Fibroblast of skin of back (primary cell): ENCODE measurements around the gene BAIAP2L2.
"Not testable (repeated sequence)": the region's sequence is repeated elsewhere in the genome, so short reads cannot be mapped to it uniquely, and the experiment has no call there.

Experiments used
- DNase-seq: peaks from one replicate; pipeline ENCODE4 v3.0.0-alpha.2; 2013

Gene BAIAP2L2

DNA sequence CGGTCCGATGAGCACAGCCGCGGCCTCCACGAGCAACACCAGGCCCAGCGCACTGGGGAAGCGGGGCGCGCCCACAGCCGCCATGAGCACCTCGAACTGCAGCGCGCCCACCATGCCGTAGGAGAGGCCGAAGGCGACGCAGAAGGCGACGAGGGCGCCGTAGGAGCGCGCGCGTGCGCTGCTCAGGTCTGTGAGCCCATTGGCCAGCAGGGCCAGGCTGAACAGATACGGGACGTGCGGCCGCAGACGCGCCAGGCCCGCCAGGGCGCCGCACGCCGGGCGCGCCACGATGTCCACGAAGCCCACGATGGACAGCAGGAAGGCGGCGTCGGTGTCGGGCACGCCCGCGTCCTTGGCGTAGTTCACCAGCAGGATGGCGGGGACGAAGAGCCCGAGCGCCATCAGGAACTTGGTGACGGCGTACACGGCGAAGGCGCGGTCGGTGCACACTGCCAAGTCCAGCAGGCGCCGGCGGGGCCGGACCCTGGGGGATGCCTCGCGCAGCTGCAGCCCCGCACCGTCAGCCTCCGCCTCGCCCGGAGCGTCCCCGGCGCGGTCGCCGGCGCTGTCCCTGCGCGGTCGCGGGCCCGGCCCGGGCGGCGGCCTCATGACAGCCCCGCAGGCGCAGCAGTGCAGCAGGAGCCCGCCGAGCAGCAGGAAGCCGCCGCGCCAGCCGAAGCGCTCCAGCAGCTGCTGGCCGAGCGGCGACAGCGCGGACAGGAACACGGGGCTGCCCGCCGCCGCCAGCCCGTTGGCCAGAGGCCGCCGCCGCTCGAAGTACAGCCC is 29.4 kb downstream of the BAIAP2L2 start:
- DNase-seq, result peak; percentile 52

DNA sequence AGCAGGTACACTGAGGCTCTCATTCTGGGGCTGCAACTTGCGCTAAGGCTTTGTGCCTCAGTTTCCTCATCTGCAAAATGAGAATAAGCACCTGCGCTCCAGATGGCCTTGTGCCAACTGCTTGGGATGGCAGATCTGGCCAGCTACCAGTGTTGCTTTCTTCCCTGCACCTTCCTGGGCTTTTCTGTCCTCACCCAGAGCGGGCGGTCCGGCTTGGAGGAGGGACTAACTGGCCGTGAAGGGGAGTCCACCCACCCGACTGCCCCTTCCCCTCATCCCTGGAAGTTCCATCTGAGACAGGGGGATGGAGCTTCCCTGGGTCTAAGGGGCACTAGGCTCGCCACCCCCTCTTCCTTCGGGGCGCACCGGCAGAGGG is 30.0 kb downstream of the BAIAP2L2 start:
- no peak for DNase-seq

DNA sequence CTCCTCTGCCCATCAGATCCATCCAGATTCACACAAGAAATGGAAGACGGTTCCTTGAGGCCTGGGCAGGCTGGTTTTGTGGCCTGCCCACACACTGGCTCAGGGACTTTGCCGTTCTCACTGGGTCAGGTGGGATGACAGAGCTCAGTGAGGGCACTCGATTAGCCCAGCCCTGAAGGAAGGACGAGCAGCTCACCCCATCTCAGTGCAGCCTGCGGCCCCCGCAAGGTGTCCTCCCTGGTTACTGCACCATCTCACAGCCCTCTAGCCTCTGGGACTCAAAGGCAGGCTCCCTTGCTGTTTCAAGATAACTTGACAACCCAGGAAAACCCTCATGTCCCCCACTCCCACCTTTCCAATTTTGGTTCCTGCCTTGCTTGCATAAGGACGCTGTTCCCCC is 30.7 kb downstream of the BAIAP2L2 start:
- no peak for DNase-seq

DNA sequence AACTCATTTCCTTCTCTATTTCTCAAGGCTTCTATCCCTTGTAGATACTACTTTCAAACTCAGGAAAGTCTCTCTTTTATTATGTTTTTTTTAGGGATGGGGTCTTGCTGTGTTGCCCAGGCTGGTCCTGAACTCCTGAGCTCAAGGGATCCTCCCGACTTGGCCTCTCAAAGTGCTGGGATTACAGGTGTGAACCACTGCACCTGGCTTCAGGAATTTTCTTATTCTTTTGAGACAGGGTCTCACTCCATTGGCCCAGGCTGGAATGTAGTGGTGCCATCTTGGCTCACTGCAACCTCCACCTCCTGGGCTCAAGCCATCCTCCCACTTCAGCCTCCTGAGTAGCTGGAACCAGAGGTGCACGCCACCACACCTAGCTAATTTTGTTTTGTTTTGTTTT is 31.3 kb downstream of the BAIAP2L2 start:
- not testable (repeated sequence) for DNase-seq

DNA sequence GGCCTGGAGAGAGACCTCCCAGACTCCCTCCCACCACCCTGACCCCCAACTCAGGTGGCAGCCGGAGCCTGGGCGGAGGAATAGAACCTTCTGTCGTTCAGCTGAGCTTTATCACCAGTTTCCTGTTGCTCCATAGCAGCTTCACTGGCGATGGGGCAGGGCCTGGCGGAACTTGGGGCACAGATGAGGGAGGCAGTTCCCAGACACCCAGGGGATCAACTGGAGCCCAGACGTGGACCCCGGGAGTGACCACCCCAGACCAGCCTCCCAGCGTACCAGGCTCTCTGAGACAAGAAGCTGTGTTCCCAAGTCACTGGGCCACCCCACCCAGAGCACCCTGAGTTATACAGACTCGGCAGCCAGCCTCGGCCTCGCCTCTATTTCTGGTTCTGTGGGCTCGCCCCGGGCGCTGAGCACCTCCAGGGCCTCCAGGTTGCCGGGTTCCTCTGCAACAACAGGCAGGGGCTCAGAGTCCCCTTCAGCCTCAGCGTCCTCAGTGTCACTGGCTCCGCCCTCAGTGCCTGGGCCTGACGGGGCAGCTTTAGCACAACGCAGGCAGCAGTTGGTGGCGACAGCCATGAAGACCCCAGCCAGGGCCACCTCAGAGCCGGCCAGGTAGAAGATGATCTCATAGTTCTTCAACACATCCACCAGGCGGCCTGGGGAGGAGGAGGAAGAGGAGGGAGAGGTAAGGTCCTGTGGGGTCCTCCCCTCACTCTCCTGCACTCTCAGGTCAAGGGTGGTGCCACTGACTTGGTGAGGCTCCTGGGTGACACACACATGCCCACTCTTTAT is 32.2 kb downstream of the BAIAP2L2 start:
- no peak for DNase-seq

DNA sequence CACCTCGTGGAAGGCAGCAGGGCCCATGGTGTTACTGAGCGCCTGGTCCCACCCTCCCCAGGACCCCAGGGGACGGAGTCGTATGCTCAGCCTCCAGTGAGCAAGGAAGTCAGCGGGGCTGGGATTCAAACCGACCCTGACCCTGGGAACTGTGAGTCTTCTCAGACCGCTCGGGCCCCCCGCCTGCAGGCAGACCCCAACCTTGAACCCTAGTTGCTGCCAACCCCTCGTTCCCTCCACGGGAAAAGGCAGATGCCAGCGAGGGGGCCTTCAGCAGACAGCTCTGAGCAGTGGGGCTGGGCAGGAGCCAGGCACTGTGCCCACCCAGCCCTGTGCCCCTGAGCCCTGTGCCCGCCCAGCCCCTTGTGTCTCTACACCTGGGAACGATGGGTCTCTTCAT is 32.9 kb downstream of the BAIAP2L2 start:
- DNase-seq, result no peak

DNA sequence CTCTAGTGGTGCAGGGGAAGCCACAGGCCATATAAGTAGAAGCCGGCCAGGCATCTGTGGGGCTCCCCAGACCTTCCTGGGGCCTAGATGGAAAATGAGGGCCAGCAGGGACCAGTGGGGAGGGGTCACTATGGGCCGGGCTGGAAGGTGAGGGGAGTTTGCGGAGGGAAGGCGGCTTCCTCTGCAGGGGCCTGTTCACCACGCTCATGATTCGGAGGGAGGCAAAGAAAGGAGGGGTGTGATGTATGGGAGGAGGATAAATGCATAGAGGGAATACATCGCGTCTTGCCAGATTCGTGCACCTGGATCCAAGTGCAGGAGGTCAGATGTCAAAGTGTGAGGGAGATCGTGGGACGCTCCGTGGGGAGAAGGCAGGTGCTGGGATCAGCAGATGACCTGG is 33.4 kb downstream of the BAIAP2L2 start:
- no peak for DNase-seq

DNA sequence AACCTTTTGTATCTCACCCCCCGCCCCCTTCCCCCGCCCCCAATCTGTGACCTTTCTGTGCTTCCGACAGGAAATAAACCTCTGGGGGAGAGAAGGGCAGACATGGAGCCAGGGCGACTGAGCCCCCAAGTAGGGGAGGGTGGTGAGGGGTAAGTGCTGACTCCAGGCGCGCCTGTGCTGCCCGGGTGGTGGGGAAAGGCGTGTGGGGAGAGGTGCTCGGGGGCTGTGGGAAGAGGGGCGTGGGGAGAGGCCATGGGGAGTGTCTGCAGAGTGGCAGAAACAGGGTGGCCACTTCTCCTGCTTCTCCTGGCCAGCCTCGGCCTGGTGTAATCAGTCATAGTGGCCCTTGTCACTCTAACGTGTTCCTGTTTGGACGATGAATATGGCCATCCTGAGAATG is 34.5 kb downstream of the BAIAP2L2 start:
- no peak for DNase-seq

DNA sequence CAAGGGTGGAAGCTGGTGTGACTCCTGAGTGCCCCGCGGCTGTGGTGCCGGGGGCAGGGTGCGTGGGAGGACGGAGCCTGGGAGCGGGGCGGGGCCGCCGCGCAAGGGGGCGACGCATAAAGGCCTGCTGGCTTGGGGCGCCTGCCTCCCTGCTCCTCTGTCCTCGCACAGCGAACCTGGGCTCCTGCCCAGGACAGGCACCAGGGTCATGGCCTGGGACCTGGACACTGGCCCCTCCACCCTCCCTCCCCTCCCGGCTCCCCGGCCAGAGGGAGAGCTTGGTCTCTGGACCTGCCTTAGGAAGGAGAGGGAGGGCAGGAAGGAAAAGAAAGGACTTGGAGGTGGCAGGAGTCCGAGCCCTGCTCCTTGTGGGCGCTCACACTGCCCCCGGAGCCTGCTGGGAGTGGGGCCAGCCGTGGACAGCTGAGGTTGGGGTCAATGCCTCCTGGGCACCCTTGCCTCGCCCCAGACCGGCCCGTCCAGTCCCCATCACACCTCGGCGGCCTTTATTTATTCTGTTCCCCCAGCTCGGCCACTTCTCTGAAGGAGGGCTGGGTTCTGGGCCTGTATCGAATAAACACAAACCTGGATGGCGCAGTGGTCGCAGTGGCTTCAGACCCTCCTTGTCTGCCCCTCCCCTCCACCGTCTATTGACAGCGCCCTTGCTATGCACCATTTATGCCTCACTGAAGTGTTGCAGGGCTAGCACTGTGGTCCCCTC is 35.2 kb downstream of the BAIAP2L2 start:
- no peak for DNase-seq

DNA sequence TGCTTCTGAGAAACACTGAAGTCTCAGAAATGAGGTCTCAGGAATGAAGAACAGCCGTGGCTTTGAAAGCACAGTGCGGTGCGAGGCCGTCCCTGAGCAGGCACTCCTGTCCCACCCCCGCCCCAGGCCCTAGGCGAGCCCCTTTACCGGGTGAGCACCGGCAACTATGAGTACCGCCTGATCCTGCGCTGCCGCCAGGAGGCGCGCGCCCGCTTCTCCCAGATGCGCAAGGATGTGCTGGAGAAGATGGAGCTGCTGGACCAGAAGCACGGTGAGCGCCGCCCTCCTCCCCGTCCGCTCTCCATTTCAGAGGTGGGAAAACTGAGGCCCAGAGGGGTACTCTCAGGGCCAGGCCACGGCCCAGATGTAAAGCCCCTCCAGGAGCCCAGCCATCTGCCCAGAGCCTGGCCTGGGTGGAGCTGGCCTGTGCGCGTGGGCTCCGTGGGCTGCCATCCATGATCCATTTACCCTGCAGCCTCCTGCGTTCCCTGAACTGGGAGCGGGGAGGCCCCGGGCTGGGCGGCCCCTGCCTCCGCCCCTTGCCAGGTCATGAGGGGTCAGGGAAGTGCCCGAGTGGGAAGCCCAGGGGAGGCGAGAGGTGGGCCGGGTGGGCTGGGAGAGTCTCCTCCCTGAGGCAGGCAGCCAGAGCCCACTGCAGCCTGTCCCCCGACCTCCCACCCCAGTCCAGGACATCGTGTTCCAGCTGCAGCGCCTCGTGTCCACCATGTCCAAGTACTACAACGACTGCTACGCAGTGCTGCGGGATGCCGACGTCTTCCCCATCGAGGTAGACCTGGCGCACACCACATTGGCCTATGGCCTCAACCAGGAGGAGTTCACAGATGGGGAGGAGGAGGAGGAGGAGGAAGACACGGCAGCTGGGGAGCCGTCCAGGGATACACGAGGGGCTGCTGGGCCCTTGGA is 36.0 kb downstream of the BAIAP2L2 start:
- peak; percentile 36 for DNase-seq

DNA sequence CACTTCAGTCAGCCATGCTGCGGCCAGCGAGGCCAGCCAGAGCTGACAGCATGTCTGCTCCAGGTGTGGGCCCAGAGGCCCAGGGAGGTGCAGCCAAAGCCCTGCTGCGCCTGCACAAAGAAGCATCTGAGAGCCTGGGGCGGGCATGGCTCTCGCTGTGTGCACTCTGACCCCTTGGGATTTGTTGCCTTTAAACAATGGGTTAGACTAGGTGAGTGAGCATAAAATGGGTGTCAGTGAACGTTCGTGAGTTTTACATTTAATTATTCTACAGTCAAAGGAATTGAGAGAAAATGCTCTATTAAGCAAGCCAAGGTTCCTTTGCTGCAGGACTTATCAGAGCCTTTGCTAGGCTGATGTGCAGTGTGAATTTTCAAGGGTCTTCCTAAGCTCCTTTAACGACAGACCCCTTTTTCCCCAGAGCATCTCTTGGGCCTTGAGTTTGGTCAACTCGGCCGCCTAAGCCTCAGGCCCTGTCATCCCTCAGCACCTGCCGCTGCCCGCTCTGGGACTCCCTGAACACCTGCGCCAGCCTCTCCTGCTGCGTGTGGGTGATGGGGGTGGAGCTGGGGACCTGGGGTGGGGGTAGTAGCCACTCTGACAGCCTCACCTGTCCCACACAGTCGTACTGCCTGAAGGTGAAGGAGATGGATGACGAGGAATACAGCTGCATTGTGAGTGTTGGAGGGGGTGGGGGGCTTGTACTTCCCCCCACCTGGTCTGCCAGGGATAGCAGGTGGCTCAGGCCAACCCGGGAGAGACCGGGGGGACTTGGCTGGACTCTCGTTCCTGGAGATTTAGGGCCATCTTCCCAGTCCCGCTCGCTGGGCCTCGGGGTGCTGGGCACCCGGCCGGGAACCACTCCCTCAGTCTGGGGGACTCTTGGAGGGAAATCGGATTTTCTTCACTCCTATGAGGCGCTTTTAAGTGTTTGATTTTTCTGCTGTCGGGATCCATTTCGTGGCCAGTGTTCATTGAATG is 37.0 kb downstream of the BAIAP2L2 start:
- DNase-seq, result no peak

DNA sequence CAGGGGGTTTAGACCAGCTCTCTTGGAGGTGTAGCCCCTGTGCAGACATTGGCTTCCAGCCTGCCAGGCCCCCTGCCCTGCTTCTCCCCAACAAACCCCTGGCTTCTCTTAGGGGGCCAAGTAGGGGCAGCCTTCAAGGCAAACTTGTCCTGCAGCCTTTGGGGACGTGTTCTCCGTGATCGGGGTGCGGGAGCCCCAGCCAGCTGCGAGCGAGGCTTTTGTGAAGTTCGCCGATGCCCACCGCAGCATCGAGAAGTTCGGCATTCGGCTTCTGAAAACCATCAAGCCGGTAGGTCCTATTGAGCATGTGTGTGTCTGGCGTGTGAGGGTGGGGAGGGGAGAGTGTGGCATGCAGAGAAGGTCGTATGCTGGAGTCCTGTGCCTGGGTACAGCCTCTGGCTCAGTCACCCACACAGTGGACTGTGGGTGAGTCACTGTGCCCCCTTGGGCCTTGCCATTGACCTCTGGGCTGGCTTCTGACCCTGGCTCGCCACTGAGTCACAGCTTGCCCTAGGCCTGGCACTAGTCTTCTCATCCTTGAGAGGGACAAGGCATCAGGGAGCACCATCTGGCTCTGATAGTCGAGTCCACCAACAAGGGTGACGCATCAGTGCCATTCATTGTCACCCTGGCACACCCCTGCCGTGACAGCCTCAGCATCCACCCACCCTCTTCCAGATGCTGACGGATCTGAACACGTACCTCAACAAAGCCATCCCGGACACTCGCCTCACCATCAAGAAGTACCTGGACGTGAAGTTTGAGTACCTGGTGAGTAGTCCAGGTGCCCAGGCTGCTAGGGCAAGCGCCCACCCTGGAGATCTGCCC is 37.9 kb downstream of the BAIAP2L2 start:
- DNase-seq, result no peak

DNA sequence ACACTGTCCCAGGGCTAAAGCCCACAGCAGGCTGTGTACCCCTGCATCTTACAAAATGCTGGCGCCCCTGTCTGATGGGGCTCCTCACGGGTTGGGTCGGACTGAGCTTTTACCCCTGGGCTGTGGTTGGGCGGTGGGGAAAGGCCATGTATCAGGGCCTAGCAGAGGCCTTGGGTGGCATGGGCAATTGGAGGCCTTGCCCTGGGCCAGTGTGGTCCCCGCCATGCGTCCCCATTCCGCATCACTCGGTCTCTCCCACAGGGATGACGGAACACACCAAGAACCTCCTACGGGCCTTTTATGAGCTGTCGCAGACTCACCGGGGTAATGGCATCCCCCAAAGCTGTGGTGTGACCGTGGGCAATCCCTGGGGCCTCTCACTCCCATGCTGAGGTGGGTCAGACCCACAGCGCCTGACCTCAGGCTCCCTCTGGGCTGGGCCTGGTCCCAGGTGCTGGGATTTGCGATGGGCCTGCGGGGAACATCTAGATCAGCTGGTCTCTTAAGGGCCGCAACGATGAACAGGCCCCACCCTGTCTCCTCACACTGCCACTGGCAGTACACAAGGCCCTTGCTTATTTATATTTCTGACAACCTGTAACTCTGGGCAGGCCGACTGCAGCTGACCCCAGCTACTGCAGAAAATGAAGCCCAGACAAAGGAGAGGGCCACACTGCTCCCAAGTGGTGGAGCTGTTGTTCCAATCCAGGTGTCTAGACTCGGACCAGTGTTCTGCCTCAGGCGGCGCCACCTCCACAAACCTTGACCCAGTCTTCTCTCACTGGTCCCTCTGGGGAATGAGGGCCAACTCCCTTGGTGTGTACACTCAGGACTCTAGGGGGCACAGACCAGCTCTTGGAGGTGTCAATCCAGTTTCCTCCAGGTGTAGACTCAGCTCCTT is 38.8 kb downstream of the BAIAP2L2 start:
- no peak for DNase-seq

DNA sequence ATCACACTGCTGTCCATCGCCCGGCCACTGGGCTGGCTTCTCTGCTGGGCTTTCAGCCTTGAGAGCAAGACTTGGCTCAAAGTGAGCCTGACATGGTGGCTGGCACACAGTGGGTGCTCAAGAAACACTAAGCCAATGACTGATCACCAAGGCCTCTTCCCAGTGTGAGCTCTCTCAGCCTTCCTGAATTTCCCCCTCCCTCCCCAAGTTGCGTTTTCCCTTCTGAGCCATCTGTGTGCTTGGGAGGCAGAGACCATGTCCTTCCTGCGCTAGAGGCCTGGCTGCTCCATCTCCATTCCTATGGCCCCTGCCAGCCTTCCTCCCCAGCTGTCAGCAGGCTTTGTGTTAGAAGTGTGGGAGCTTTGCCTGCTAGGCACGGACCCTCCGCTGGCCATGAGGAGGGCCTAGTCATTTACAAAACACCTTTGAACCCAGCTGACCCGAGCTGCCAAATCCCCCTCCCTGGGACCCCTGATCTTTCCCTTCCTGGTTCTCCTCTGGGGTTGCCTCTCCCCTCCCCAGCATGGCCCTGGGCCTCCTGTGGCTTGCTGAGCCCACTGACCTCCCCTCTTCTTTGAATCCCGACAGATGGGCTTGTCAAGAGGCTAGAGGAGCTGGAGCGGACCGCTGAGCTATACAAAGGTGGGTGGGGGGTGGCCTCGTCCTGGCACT is 40.1 kb downstream of the BAIAP2L2 start:
- DNase-seq, result no peak

DNA sequence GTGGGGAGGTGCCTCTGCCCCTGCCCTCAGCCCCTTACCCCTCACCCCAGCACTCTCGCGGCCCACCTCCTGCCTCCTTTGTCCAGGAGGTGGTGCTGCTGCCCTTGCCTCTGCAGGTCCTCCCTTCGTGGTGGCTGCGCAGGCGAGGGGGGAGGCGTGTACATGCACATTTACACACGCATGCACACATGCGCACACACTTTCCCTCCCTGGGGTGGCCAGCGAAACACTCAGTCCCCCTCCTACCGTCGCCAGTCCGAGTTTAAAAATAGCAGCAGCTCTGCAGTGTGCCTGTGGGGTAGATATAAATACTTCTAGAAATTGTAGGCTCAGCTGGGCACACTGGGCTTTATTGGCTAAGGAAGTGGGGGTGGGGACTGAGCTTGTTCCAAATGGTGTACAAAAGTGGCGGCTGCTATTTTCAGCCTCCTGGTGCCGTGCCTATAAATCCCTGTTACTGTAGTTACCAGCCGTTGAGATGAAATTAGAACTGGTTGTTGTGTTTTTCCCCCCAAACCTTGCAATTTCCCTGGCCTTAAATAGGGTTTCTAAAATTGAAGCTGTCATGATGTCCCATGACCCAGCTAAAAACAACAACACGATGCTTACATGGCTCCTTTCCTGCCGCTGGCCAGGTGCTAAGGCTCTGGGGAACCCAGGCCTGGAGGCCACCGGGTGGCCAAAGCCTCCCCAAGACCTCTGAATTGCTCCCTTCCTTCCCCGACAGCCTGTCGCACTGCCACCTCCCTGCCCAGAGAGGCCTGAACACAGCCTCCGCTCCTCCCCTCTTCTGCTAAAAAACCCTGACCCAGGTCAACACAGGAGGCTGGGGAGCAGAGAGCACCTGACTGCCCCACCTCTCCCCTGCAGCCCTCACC is 40.9 kb downstream of the BAIAP2L2 start:
- DNase-seq, result peak; percentile 69

DNA sequence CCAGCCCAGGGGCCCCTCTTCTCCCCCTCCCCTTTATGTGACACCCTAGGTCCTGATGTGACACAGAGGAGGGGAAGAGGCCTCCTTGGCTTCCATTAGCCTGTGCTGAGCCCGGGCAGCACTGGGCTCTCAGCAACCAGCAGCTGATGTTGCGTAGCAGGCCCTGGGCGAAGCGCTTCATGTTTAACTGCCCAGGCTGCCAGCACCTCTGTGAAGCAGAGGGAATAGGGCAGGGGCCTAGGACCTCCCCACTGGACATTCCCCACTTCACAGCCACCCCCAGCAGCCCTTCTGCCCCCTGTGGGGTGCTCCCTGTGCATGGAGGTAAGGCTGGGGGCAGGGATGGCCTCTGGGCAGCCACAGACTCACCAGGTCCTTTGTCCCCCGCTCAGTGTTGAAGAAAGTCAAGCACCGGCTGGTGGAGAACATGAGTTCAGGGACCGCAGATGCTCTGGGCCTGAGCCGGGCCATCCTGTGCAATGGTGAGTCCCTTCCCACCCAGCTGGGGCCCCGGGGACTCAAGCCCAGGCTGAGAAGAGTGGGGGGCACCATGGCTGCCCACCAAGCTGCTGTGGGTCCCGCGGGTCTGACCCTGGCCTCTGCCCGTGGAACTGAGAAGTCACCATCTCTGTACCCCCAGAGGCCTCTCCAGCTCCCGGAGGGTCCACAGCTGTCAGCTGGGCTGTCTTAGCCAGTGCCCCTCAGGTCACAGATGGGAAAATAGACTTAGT is 41.7 kb downstream of the BAIAP2L2 start:
- DNase-seq, result no peak
